ENCODE data around the gene ADD3. TPM values are rescaled to one million over a fixed set of nuclear protein-coding genes. Genes with fewer than 3 reads are reported as not detected.

ADD3 gene
- total and polyA plus RNA-seq, 2 of the 13 experiments (the other 11 are each of a cell fraction or from before 2014, with no cell fraction given) = 44.7 to 57.5 TPM

GRCh38 chr10:110007161-110007700, 553 bp upstream of the ADD3 start (continued):
- TF ChIP-seq, protein P1, sequence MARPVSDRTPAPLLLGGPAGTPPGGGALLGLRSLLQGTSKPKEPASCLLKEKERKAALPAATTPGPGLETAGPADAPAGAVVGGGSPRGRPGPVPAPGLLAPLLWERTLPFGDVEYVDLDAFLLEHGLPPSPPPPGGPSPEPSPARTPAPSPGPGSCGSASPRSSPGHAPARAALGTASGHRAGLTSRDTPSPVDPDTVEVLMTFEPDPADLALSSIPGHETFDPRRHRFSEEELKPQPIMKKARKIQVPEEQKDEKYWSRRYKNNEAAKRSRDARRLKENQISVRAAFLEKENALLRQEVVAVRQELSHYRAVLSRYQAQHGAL (CRISPR knock-in tag; IDR thresholded peaks at IDR 0.05; ENCODE audit: not compliant biosample characterization) = no peak
- TF ChIP-seq HMGXB3 (CRISPR knock-in tag; IDR thresholded peaks at IDR 0.05; ENCODE audit: borderline replicate concordance) (peak; percentile 26; the same call in 1 of the 2 replicates), TBL1XR1 (IDR thresholded peaks at IDR 0.05; ENCODE audit: borderline replicate concordance, low read length, partially characterized antibody) (no peak), SKIL (CRISPR knock-in tag; IDR thresholded peaks at IDR 0.05; ENCODE audit: borderline replicate concordance) (no peak), FOXC1 (CRISPR knock-in tag; IDR thresholded peaks at IDR 0.05; ENCODE audit: borderline replicate concordance) (0 out of 2 replicates have a peak, but pooled peaks have one; percentile 22), ZNF232 (CRISPR knock-in tag; IDR thresholded peaks at IDR 0.05; ENCODE audit: borderline replicate concordance) (peak; percentile 76; the same call in 1 of the 2 replicates), CEBPB (IDR thresholded peaks at IDR 0.05; ENCODE audit: borderline replicate concordance, low read depth, low read length) (no peak), PAXIP1 (CRISPR knock-in tag; conservative IDR thresholded peaks at IDR 0.05) (peak; percentile 78), AGO2 (optimal IDR thresholded peaks at IDR 0.05; ENCODE audit: low read depth, low read length) (peak; percentile 70), ZNF614 (CRISPR knock-in tag; IDR thresholded peaks at IDR 0.05; ENCODE audit: borderline replicate concordance) (no peak), SMAD1 (CRISPR knock-in tag; IDR thresholded peaks at IDR 0.05; ENCODE audit: borderline replicate concordance, low read depth) (no peak), ZNF101 (CRISPR knock-in tag; IDR thresholded peaks at IDR 0.05; ENCODE audit: borderline replicate concordance, low read depth) (no peak)
- TF ChIP-seq, protein P2, sequence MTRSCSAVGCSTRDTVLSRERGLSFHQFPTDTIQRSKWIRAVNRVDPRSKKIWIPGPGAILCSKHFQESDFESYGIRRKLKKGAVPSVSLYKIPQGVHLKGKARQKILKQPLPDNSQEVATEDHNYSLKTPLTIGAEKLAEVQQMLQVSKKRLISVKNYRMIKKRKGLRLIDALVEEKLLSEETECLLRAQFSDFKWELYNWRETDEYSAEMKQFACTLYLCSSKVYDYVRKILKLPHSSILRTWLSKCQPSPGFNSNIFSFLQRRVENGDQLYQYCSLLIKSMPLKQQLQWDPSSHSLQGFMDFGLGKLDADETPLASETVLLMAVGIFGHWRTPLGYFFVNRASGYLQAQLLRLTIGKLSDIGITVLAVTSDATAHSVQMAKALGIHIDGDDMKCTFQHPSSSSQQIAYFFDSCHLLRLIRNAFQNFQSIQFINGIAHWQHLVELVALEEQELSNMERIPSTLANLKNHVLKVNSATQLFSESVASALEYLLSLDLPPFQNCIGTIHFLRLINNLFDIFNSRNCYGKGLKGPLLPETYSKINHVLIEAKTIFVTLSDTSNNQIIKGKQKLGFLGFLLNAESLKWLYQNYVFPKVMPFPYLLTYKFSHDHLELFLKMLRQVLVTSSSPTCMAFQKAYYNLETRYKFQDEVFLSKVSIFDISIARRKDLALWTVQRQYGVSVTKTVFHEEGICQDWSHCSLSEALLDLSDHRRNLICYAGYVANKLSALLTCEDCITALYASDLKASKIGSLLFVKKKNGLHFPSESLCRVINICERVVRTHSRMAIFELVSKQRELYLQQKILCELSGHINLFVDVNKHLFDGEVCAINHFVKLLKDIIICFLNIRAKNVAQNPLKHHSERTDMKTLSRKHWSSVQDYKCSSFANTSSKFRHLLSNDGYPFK (CRISPR knock-in tag; IDR thresholded peaks at IDR 0.05; ENCODE audit: borderline replicate concordance) = 0 out of 2 replicates have a peak, but pooled peaks have one; percentile 21

Data from HepG2 (cell line).